PC-3 (cell line): Measurements from ENCODE around the gene HYAL1.

Experiments
- EZH2 ChIP-seq: fragments of 300-600 bp; sonication (generic); IDR thresholded peaks from one replicate; pipeline ENCODE4 v1.6.1; 2017; ENCODE audit warnings: antibody characterized with exemption, mild to moderate bottlenecking, low read length; ENCODE audit not compliant: unreplicated experiment
- TF ChIP-seq, protein P1 (sequence below): fragments of 300-600 bp; sonication (generic); conservative IDR thresholded peaks from 2 replicates; pipeline ENCODE4 v1.5.1; 2017; ENCODE audit warnings: antibody characterized with exemption, low read depth, mild to moderate bottlenecking, low read length

DNA sequence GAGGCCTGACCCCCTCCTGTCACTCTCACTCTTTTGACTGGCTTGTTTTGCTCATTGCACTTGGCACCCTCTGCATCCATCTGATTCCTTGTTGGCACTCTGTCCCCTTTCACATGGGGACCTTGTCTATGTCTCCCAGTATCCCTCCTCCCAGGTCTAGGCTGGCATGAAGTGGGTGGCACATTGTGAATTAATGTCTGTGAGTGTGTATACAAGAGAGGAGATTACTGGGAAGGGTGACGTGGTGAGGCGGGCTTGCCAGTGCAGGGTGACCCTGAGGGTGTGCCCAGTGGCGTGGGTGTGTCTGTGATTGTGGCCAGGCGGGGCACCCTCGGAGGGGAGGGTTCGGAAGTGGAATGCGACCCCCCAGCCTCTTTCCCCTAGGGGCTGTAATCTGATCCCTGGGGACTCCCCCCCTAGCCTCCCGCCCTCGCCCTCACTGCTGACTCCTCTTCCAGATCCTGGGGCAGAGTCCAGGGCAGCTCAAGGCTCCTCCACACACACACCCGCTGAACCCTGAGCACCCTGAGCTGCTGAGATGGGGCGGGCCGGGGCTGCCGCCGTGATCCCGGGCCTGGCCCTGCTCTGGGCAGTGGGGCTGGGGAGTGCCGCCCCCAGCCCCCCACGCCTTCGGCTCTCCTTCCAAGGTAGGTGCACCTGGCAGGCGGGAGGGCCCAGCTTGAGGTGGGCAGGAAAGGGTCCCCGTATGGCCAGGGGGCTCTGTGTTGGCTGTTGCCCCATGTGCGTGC is 34.5 kb downstream of the HYAL1 start, which contains the start of gene SEMA3B:
- TF ChIP-seq, protein P1, sequence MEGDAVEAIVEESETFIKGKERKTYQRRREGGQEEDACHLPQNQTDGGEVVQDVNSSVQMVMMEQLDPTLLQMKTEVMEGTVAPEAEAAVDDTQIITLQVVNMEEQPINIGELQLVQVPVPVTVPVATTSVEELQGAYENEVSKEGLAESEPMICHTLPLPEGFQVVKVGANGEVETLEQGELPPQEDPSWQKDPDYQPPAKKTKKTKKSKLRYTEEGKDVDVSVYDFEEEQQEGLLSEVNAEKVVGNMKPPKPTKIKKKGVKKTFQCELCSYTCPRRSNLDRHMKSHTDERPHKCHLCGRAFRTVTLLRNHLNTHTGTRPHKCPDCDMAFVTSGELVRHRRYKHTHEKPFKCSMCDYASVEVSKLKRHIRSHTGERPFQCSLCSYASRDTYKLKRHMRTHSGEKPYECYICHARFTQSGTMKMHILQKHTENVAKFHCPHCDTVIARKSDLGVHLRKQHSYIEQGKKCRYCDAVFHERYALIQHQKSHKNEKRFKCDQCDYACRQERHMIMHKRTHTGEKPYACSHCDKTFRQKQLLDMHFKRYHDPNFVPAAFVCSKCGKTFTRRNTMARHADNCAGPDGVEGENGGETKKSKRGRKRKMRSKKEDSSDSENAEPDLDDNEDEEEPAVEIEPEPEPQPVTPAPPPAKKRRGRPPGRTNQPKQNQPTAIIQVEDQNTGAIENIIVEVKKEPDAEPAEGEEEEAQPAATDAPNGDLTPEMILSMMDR, result no peak
- TF ChIP-seq EZH2, result no peak
